ENCODE results near the gene ITCH. TPM values are rescaled to one million over a fixed set of nuclear protein-coding genes. Genes with fewer than 3 reads are reported as not detected.
A peak's percentile ranks its signal among the peaks of the same experiment; 100 is the strongest.
"Not testable (repeated sequence)": the region's sequence is repeated elsewhere in the genome, so short reads cannot be mapped to it uniquely, and the experiment has no call there.

ITCH gene
- total RNA-seq, 4 donors from 2014 or later = 50.3 to 64.3 (median 52.8) TPM

- intact Hi-C loops (cut with DNase I) = no loop called here
- Histone ChIP-seq H3K27ac (replicated peaks in 1 of 4) (no peak overlapping the region), H3K27me3 (no peaks in the 10 kb centered on the region), H3K9me3 (no peaks in the 10 kb centered on the region), H3K4me3 (no peak overlapping the region), H3K36me3 (peaks cover 7 to 16% (median 14%) of the 10 kb centered on the region in 4 donors), H3K4me1 (peaks cover 9 to 35% (median 30%) of the 10 kb centered on the region in 4 donors)
- DNase-seq (ENCODE audit: extremely low spot score) = no peak
- TF ChIP-seq POLR2AphosphoS5 (IDR thresholded peaks at IDR 0.05) = no peak
- no peak for TF ChIP-seq CTCF (IDR thresholded peaks at IDR 0.05)
- no peak for TF ChIP-seq EP300 (IDR thresholded peaks at IDR 0.05)
- TF ChIP-seq POLR2A (IDR thresholded peaks at IDR 0.05; ENCODE audit: low read depth) = no peak
These were observed 149.9 kb downstream of the ITCH start for GRCh38 chr20:34512955-34513419.

GRCh38 chr20:34514034-34514433 is 151.0 kb downstream of the ITCH start:
- H3K4me1 ChIP-seq = peaks cover 19 to 45% (median 40%) of the 10 kb centered on the region in 4 donors
- DNase-seq (ENCODE audit: extremely low spot score); H3K27me3 ChIP-seq; H3K4me3 ChIP-seq; H3K36me3 ChIP-seq; intact Hi-C loops (cut with DNase I); H3K27ac ChIP-seq (replicated peaks in 1 of 4); H3K9me3 ChIP-seq: not testable (repeated sequence)
- WGBS = 94% methylated on average over 17 of the region's 17 CpGs

GRCh38 chr20:34514897-34515483 is 151.9 kb downstream of the ITCH start:
- no peak for TF ChIP-seq CTCF (IDR thresholded peaks at IDR 0.05)
- no peak for TF ChIP-seq POLR2A (IDR thresholded peaks at IDR 0.05; ENCODE audit: low read depth)
- TF ChIP-seq POLR2AphosphoS5 (IDR thresholded peaks at IDR 0.05) = no peak
- 31% methylated on average over 19 of the region's 19 CpGs for WGBS
- no peak for DNase-seq (ENCODE audit: extremely low spot score)
- H3K4me1 ChIP-seq = peaks cover 22 to 55% (median 50%) of the 10 kb centered on the region in 4 donors
- H3K36me3 ChIP-seq = peaks cover 0 to 15% (median 7%) of the 10 kb centered on the region in 4 donors
- H3K4me3 ChIP-seq = peak overlapping the region; percentile 68 to 91 (median 76)
- H3K27me3 ChIP-seq = no peaks in the 10 kb centered on the region
- intact Hi-C loops (cut with DNase I) = no loop called here
- H3K9me3 ChIP-seq = no peaks in the 10 kb centered on the region
- H3K27ac ChIP-seq (replicated peaks in 1 of 4) = peak overlapping the region; percentile 90 to 93 (median 93)

- intact Hi-C loops (cut with DNase I) = no loop called here
- Histone ChIP-seq H3K27ac (replicated peaks in 1 of 4) (peak overlapping the region; percentile 90 to 93 (median 93)), H3K27me3 (no peaks in the 10 kb centered on the region), H3K4me1 (peaks cover 22 to 62% (median 56%) of the 10 kb centered on the region in 4 donors), H3K36me3 (peaks cover 0 to 20% (median 7%) of the 10 kb centered on the region in 4 donors), H3K9me3 (no peaks in the 10 kb centered on the region), H3K4me3 (peak overlapping the region; percentile 68 to 91 (median 76))
- 1% methylated on average over 35 of the region's 36 CpGs for WGBS
- DNase-seq (ENCODE audit: extremely low spot score) = no peak
- TF ChIP-seq POLR2AphosphoS5 (IDR thresholded peaks at IDR 0.05) (peak in 1 of 2 donors; percentile 20), EP300 (IDR thresholded peaks at IDR 0.05) (no peak)
These were observed 152.6 kb downstream of the ITCH start for GRCh38 chr20:34515484-34516246.

GRCh38 chr20:34516247-34517113 is 153.4 kb downstream of the ITCH start, which contains the start of gene DYNLRB1:
Gene DYNLRB1, plus strand, starts transcription at chr20:34516422. Its CDS starts 37 bp downstream, at chr20:34516459.
- Histone ChIP-seq H3K27me3 (no peaks in the 10 kb centered on the region), H3K27ac (replicated peaks in 1 of 4) (peak within 1 kb of the TSS; percentile 90 to 93 (median 93)), H3K4me3 (peak within 1 kb of the TSS; percentile 68 to 91 (median 76)), H3K9me3 (no peaks in the 10 kb centered on the region), H3K36me3 (peaks cover 0 to 20% (median 6%) of the 10 kb centered on the region in 4 donors), H3K4me1 (peaks cover 22 to 68% (median 62%) of the 10 kb centered on the region in 4 donors)
- peak; percentile 99 for DNase-seq (ENCODE audit: extremely low spot score)
- intact Hi-C loops (cut with DNase I) = no loop called here
- TF ChIP-seq POLR2AphosphoS5 (IDR thresholded peaks at IDR 0.05) (peak; percentile 94 to 98), POLR2A (IDR thresholded peaks at IDR 0.05; ENCODE audit: low read depth) (peak; percentile 55), EP300 (IDR thresholded peaks at IDR 0.05) (no peak), CTCF (IDR thresholded peaks at IDR 0.05) (no peak)
- WGBS = 2% methylated on average over 18 of the region's 59 CpGs
